GM12874 (cell line): ENCODE measurements around the gene ZNF536.

Experiments
- TF ChIP-seq, protein P1 (sequence below): IDR thresholded peaks from 2 replicates; pipeline ENCODE4 v1.5.1; 2011; ENCODE audit warnings: low read depth, mild to moderate bottlenecking, control low read depth, low read length, moderate library complexity; ENCODE audit not compliant: insufficient read depth

The ZNF536 gene

GRCh38 chr19:30355586-30355985 is 16.6 kb upstream of the ZNF536 start:
- TF ChIP-seq, protein P1, sequence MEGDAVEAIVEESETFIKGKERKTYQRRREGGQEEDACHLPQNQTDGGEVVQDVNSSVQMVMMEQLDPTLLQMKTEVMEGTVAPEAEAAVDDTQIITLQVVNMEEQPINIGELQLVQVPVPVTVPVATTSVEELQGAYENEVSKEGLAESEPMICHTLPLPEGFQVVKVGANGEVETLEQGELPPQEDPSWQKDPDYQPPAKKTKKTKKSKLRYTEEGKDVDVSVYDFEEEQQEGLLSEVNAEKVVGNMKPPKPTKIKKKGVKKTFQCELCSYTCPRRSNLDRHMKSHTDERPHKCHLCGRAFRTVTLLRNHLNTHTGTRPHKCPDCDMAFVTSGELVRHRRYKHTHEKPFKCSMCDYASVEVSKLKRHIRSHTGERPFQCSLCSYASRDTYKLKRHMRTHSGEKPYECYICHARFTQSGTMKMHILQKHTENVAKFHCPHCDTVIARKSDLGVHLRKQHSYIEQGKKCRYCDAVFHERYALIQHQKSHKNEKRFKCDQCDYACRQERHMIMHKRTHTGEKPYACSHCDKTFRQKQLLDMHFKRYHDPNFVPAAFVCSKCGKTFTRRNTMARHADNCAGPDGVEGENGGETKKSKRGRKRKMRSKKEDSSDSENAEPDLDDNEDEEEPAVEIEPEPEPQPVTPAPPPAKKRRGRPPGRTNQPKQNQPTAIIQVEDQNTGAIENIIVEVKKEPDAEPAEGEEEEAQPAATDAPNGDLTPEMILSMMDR: no peak

GRCh38 chr19:30356951-30357579 is 15.1 kb upstream of the ZNF536 start:
- TF ChIP-seq, protein P1: no peak

DNA sequence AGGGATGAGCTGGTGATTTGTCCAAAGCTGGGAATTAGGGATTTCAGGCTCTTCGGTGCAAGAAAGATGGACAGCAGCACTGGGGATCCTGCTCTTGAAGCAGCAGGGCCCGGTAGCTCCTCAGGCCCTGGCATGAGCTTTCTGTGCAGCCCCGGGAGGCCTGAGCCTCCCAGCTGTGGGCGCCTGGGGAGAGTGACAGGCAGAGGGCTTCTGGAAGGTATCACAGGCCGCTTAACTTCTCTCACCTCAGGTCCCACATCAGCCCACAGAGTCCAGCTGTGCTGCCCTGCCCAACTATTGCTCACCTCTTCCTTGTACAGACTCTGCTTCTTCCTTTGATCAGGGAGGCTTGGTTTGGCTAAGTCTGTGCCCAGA is 14.6 kb upstream of the ZNF536 start:
- TF ChIP-seq, protein P1: no peak

DNA sequence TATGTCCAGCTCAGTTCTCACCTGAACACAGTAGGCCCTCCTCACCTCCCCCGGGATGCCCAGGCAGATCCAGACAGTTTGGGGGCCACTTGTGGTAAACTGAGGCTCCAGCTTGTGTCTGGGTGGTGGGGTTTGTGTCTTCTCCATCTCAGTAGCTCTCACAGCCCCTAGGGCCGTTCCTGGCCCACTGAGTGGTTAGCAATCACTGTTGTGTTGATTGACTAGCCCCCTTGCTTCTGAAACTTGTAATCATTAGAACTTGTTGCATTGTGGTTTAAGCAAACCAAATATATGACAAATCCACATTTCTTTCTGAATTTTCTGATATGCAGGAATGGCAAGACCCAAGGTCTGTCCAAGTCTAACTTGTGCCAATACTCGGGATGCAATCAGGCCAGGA is 13.9 kb upstream of the ZNF536 start:
- TF ChIP-seq, protein P1: no peak

GRCh38 chr19:30358821-30359580 is 13.2 kb upstream of the ZNF536 start:
- TF ChIP-seq, protein P1: no peak

DNA sequence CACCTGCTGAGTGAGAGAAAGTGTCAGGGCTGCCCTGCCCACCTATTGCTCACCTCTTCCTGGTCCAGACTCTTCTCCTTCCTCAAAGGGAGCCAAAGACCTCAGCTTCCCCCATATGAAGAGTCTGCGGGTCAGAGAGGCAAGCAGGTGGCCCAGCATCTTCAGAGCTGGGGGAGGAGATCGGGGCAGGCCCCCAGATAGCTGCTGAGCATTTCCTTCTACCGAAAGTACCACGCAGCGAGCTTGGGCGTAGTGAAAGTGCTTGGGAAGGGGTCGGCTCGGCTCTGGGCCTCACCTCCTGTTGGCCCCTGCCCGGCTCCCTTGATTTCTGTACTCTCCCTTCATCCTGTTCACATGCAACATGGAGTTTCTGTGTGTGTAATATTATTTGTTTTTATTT is 12.2 kb upstream of the ZNF536 start:
- TF ChIP-seq, protein P1: no peak

DNA sequence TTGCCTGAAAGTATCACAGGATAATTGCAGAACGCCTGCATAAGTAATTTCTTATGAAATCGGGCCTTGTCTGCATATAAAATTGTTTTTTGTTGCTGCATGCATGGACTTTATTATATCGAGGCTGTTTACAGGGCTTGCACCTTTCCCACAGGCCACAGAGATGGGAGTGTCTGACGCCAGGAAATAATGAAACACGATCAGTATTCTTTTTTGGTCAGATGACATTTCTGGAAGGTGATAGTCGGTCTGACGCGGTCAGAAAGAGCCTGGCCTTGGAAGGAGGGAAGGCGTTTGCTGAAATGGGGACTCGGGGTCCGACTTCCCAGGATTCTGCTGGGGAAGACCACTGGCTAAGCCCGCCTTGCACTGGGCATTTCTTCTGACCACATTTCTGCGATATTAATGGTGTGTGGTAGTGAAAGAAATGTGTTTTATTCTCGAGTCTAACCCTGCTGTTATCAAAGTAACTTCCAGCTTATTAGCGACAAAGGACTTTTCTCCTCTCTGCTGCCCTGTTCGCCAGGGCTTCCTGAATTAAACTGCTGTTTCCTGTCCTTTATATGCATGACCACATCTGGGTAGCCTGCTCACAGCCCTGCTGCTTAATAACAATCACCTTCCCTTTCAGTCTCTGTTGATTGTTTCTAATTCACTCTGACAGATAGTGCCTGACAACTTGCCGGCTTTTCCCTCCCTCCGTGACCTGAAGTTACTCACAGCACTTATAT is 11.6 kb upstream of the ZNF536 start:
- TF ChIP-seq, protein P1: no peak
